Esophagus (tissue), 2 donors: ENCODE results near the gene GAS6. TPM values are rescaled to one million over a fixed set of nuclear protein-coding genes. Genes with fewer than 3 reads are reported as not detected.

Experiments
- H3K27ac ChIP-seq, 2 donors: one replicate each; pipeline ENCODE4 v1.5.1; 2013; ENCODE audit warnings: low read depth in 2 of 2, mild to moderate bottlenecking in 2 of 2, inconsistent platforms in 1 of 2, low read length in 1 of 2, moderate library complexity in 1 of 2
- H3K27me3 ChIP-seq, 2 donors: one replicate each; pipeline ENCODE4 v1.6.1; 2013; ENCODE audit warnings: low read length in 2 of 2, control low read depth in 1 of 2, mild to moderate bottlenecking in 1 of 2; ENCODE audit not compliant: insufficient read depth in 2 of 2, control insufficient read depth in 1 of 2
- H3K36me3 ChIP-seq, 2 donors: one replicate each; pipeline ENCODE4 v1.6.1; 2013; ENCODE audit warnings: low read length in 1 of 2; ENCODE audit not compliant: control insufficient read depth in 2 of 2, insufficient read depth in 2 of 2
- H3K4me1 ChIP-seq, 2 donors: one replicate each; pipeline ENCODE4 v1.6.1; 2013; ENCODE audit warnings: low read length in 1 of 2; ENCODE audit not compliant: control insufficient read depth in 2 of 2, insufficient read depth in 2 of 2
- H3K4me3 ChIP-seq, 2 donors: one replicate each; pipeline ENCODE4 v1.5.1; 2013; ENCODE audit warnings: low read length in 2 of 2, mild to moderate bottlenecking in 2 of 2, low read depth in 1 of 2, moderate library complexity in 1 of 2
- H3K9me3 ChIP-seq, 2 donors: one replicate each; pipeline ENCODE4 v1.6.1; 2013; ENCODE audit warnings: mild to moderate bottlenecking in 2 of 2, low read depth in 1 of 2, low read length in 1 of 2, moderate library complexity in 1 of 2; ENCODE audit not compliant: control insufficient read depth in 2 of 2, insufficient read depth in 1 of 2
- WGBS, 2 donors: extraction: QIAGEN DNeasy Blood & Tissue Kit; methylation state at CpG; one replicate each; pipeline ENCODE4 v1.1.7; 2013; 5-methylcytosine and 5-hydroxymethylcytosine counted together
- polyA plus RNA-seq, 2 donors: library from polyadenylated mRNA; stranded (reverse); fragments of 200-250 nt; gene quantifications; one replicate each; pipeline ENCODE4 v1.2.3, GENCODE V29; 2013
- donor health status: healthy with polysubstance abuse.
- donor health status: Bipolar disorder and iron deficiency.

Gene GAS6
- polyA plus RNA-seq, 2 donors = 47.3 to 56.5 TPM

GRCh38 chr13:113848431-113849260 lies 15.2 kb downstream of the GAS6 start:
- H3K27ac ChIP-seq = peak overlapping the region; percentile 39 to 73
- no peaks in the 10 kb centered on the region for H3K9me3 ChIP-seq
- H3K4me1 ChIP-seq = peaks cover 6 to 23% of the 10 kb centered on the region in 2 donors
- 71% methylated on average over 18 of the region's 18 CpGs for WGBS, 2 donors
- peaks cover 3 to 6% of the 10 kb centered on the region in 2 donors for H3K36me3 ChIP-seq
- no peak overlapping the region for H3K4me3 ChIP-seq
- no peaks in the 10 kb centered on the region for H3K27me3 ChIP-seq

- H3K4me3 ChIP-seq = no peak overlapping the region
- peaks cover 3 to 8% of the 10 kb centered on the region in 2 donors for H3K36me3 ChIP-seq
- whole genome bisulfite sequencing, 2 donors = 79 to 82% methylated on average over 8 of the region's 8 CpGs
- no peak overlapping the region for H3K27ac ChIP-seq
- no peaks in the 10 kb centered on the region for H3K27me3 ChIP-seq
- H3K4me1 ChIP-seq = peaks cover 6 to 23% of the 10 kb centered on the region in 2 donors
- H3K9me3 ChIP-seq = no peaks in the 10 kb centered on the region
Measured at GRCh38 chr13:113848020-113848419, 15.9 kb downstream of the GAS6 start.

- 86 to 87% methylated on average over 28 of the region's 28 CpGs for WGBS, 2 donors
- Histone ChIP-seq H3K27ac (no peak overlapping the region), H3K4me1 (peaks cover 6 to 23% of the 10 kb centered on the region in 2 donors), H3K36me3 (peaks cover 3 to 9% of the 10 kb centered on the region in 2 donors), H3K4me3 (no peak overlapping the region), H3K9me3 (no peaks in the 10 kb centered on the region), H3K27me3 (no peaks in the 10 kb centered on the region)
Measured at GRCh38 chr13:113846636-113847318, 17.1 kb downstream of the GAS6 start.

GRCh38 chr13:113845723-113846635 lies 17.9 kb downstream of the GAS6 start:
- Histone ChIP-seq H3K4me1 (peaks cover 8 to 25% of the 10 kb centered on the region in 2 donors), H3K9me3 (no peaks in the 10 kb centered on the region), H3K4me3 (no peak overlapping the region), H3K27ac (no peak overlapping the region), H3K27me3 (no peaks in the 10 kb centered on the region), H3K36me3 (peaks cover 3 to 12% of the 10 kb centered on the region in 2 donors)
- WGBS, 2 donors = 69 to 73% methylated on average over 30 of the region's 30 CpGs

- H3K9me3 ChIP-seq = no peaks in the 10 kb centered on the region
- H3K27me3 ChIP-seq = no peaks in the 10 kb centered on the region
- no peak overlapping the region for H3K4me3 ChIP-seq
- H3K4me1 ChIP-seq = peaks cover 11 to 34% of the 10 kb centered on the region in 2 donors
- H3K27ac ChIP-seq = peak overlapping the region; percentile 68 to 78
- 54 to 64% methylated on average over 13 of the region's 13 CpGs for WGBS, 2 donors
- peaks cover 3 to 15% of the 10 kb centered on the region in 2 donors for H3K36me3 ChIP-seq
Measured at GRCh38 chr13:113845055-113845454, 18.8 kb downstream of the GAS6 start.

GRCh38 chr13:113843864-113844556 lies 19.9 kb downstream of the GAS6 start:
- 74 to 79% methylated on average over 26 of the region's 26 CpGs for WGBS, 2 donors
- Histone ChIP-seq H3K27ac (peak overlapping the region in 1 of 2 donors; percentile 54), H3K9me3 (no peaks in the 10 kb centered on the region), H3K4me1 (peaks cover 16 to 42% of the 10 kb centered on the region in 2 donors), H3K27me3 (no peaks in the 10 kb centered on the region), H3K4me3 (no peak overlapping the region), H3K36me3 (peaks cover 3 to 15% of the 10 kb centered on the region in 2 donors)

GRCh38 chr13:113843063-113843654 lies 20.7 kb downstream of the GAS6 start:
- Histone ChIP-seq H3K27me3 (no peaks in the 10 kb centered on the region), H3K27ac (no peak overlapping the region), H3K9me3 (no peaks in the 10 kb centered on the region), H3K36me3 (peaks cover 3 to 15% of the 10 kb centered on the region in 2 donors), H3K4me3 (no peak overlapping the region), H3K4me1 (peaks cover 23 to 43% of the 10 kb centered on the region in 2 donors)
- WGBS, 2 donors = 92 to 94% methylated on average over 28 to 30 of the region's 30 CpGs

- no peaks in the 10 kb centered on the region for H3K27me3 ChIP-seq
- H3K36me3 ChIP-seq = peaks cover 3 to 15% of the 10 kb centered on the region in 2 donors
- H3K9me3 ChIP-seq = no peaks in the 10 kb centered on the region
- no peak overlapping the region for H3K27ac ChIP-seq
- peaks cover 27 to 48% of the 10 kb centered on the region in 2 donors for H3K4me1 ChIP-seq
- H3K4me3 ChIP-seq = no peak overlapping the region
- 93 to 95% methylated on average over 29 of the region's 29 CpGs for WGBS, 2 donors
Measured at GRCh38 chr13:113842336-113843062, 21.4 kb downstream of the GAS6 start.
